WTC11 (cell line): ENCODE measurements around the gene C1QB. TPM values are rescaled to one million over a fixed set of nuclear protein-coding genes. Genes with fewer than 3 reads are reported as not detected.

Experiments
- ATAC-seq: fragments of 200-7000 bp; cut with Tn5 transposase; 2 replicates; pipeline ENCODE4 v1.10.0; 2021; ENCODE audit warnings: mild to moderate bottlenecking, moderate library complexity
- CTCF ChIA-PET: fragments of 300-600 bp; sonication (Branson Sonifier 250); formaldehyde crosslinking; loops from one replicate; lab custom pipeline; 2021; ENCODE audit warnings: antibody characterized with exemption; lab: Charles Lee
- POLR2A ChIA-PET: fragments of 350-600 bp; sonication (Branson Sonifier 250); formaldehyde crosslinking; loops from one replicate; lab custom pipeline; 2021; ENCODE audit warnings: antibody characterized with exemption; lab: Charles Lee
- DNase-seq: peaks from one replicate; pipeline ENCODE4 v3.0.0; 2021; ENCODE audit warnings: low spot score
- H3K27ac Mint-ChIP-seq: 2 replicates; pipeline ENCODE4 v1.8.0; 2021; ENCODE audit warnings: mixed read lengths
- H3K27me3 Mint-ChIP-seq: 2 replicates; pipeline ENCODE4 v1.8.0; 2021; ENCODE audit warnings: low read depth, mild to moderate bottlenecking, moderate library complexity, mixed read lengths
- H3K36me3 Mint-ChIP-seq: 2 replicates; pipeline ENCODE4 v1.8.0; 2021; ENCODE audit warnings: mixed read lengths
- H3K4me1 Mint-ChIP-seq: 2 replicates; pipeline ENCODE4 v1.8.0; 2022; ENCODE audit warnings: mixed read lengths
- H3K4me3 Mint-ChIP-seq: 2 replicates; pipeline ENCODE4 v1.8.0; 2021; ENCODE audit warnings: mild to moderate bottlenecking, moderate library complexity, mixed read lengths
- H3K9me3 Mint-ChIP-seq: 2 replicates; pipeline ENCODE4 v1.8.0; 2021; ENCODE audit warnings: mixed read lengths
- ATF1 ChIP-seq: sonication (generic); formaldehyde crosslinking; IDR thresholded peaks from 2 replicates; pipeline ENCODE4 v1.8.1; 2023; ENCODE audit warnings: mild to moderate bottlenecking, moderate library complexity, missing genetic modification reagents
- CBFB ChIP-seq: sonication (generic); formaldehyde crosslinking; IDR thresholded peaks from 2 replicates; pipeline ENCODE4 v1.8.1; 2022; ENCODE audit warnings: mild to moderate bottlenecking, low read depth, missing genetic modification reagents
- CREB1 ChIP-seq: sonication (generic); formaldehyde crosslinking; IDR thresholded peaks from 2 replicates; pipeline ENCODE4 v1.8.0; 2023; ENCODE audit warnings: mild to moderate bottlenecking, missing genetic modification reagents
- ELF4 ChIP-seq: sonication (generic); formaldehyde crosslinking; IDR thresholded peaks from 2 replicates; pipeline ENCODE4 v1.8.1; 2022; ENCODE audit warnings: low read depth, mild to moderate bottlenecking, moderate library complexity, missing genetic modification reagents
- ETV6 ChIP-seq: sonication (generic); formaldehyde crosslinking; IDR thresholded peaks from 2 replicates; pipeline ENCODE4 v1.8.1; 2022; ENCODE audit warnings: mild to moderate bottlenecking, missing genetic modification reagents
- FOXJ3 ChIP-seq: sonication (generic); formaldehyde crosslinking; IDR thresholded peaks from 2 replicates; pipeline ENCODE4 v1.9.0; 2021; ENCODE audit warnings: missing genetic modification reagents, mild to moderate bottlenecking, borderline replicate concordance
- GRHL2 ChIP-seq: fragments of 250-450 bp; sonication (Bioruptor Pico); IDR thresholded peaks from 2 replicates; pipeline ENCODE4 v1.8.0; 2022; ENCODE audit warnings: mild to moderate bottlenecking, moderate library complexity; ENCODE audit not compliant: insufficient replicate concordance, severe bottlenecking
- NFE2L1 ChIP-seq: sonication (generic); formaldehyde crosslinking; IDR thresholded peaks from 2 replicates; pipeline ENCODE4 v1.8.1; 2023; ENCODE audit warnings: missing genetic modification reagents
- NFYB ChIP-seq: sonication (generic); formaldehyde crosslinking; conservative IDR thresholded peaks from 2 replicates; pipeline ENCODE4 v1.8.0; 2022; ENCODE audit warnings: low read depth, missing genetic modification reagents
- TCF7 ChIP-seq: sonication (generic); formaldehyde crosslinking; IDR thresholded peaks from 2 replicates; pipeline ENCODE4 v1.8.0; 2022; ENCODE audit warnings: mild to moderate bottlenecking, low read depth, missing genetic modification reagents, moderate library complexity
- ZNF671 ChIP-seq: fragments of 250-450 bp; sonication (Bioruptor Pico); IDR thresholded peaks from 2 replicates; pipeline ENCODE4 v1.8.0; 2021; ENCODE audit warnings: mild to moderate bottlenecking
- total RNA-seq: library from RNA; stranded (reverse); gene quantifications from 3 replicates; pipeline ENCODE4 v1.2.3, GENCODE V29; 2021
- TF ChIP-seq, protein P1 (sequence below): sonication (generic); formaldehyde crosslinking; IDR thresholded peaks from 2 replicates; pipeline ENCODE4 v1.8.0; 2022; ENCODE audit warnings: missing genetic modification reagents
- TF ChIP-seq, protein P2 (sequence below): fragments of 250-450 bp; sonication (Bioruptor Pico); IDR thresholded peaks from 2 replicates; pipeline ENCODE4 v1.9.0; 2021; ENCODE audit warnings: moderate library complexity, mild to moderate bottlenecking, inconsistent platforms, borderline replicate concordance
- TF ChIP-seq, protein P3 (sequence below): sonication (generic); formaldehyde crosslinking; conservative IDR thresholded peaks from 2 replicates; pipeline ENCODE4 v1.8.1; 2022; ENCODE audit warnings: mild to moderate bottlenecking, missing genetic modification reagents
- TF ChIP-seq, protein P4 (sequence below): sonication (generic); formaldehyde crosslinking; IDR thresholded peaks from 2 replicates; pipeline ENCODE4 v1.8.0; 2023; ENCODE audit warnings: missing genetic modification reagents

C1QB gene
- total RNA-seq, 1 experiment from 2014 or later = 0.61 TPM

DNA sequence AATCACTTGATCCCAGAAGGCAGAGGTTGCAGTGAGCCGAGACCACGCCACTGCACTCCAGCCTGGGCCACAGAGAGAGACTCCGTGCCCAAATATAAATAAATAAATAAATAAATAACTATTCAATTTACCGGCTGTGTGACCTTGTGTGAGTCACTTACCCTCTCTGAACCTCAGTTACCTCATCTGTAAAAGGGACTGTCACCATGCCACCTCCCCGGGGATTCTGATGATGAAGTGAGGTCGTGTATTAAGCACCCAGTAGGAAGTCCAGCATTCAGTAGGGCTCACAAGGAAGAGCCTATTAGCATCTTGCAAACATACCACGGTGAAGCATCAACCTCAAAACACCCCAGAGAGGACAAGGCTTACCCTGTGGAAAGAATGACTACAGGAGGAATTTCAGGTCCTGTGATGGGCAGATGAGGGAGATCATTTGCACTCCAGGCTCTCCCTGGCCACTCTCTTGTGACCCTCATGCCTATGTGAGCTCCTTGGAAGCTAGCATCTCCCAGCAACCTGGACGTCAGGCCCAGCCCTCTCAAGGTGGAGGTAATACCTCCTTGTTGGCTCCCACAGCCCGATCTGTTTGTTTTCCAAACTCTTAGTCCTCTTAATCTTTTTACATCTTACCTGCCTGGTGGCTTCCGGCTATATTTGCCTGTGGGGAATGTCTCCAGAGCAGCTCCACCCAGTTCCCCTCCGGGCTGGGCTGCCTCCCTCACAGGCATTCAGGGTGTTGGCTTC is 24.2 kb upstream of the C1QB start:
- ChIA-PET CTCF (interaction anchor here (0.7 to 1.8 kb wide), 4 partner anchors 10 to 101 kb away, joined by 3 to 12 read pairs (median 6); no protein-coding TSS in a partner anchor), POLR2A (no interaction called here)
- Mint-ChIP-seq H3K9me3 (no peaks in the 10 kb centered on the region), H3K4me1 (peaks cover 55% of the 10 kb centered on the region), H3K27ac (peak overlapping the region; percentile 58; the same call in 1 of the 2 replicates), H3K4me3 (no peak overlapping the region; the same call in 1 of the 2 replicates), H3K36me3 (no peaks in the 10 kb centered on the region), H3K27me3 (peaks cover 3% of the 10 kb centered on the region; the same call in 1 of the 2 replicates)
- DNase-seq (no peak), ATAC-seq (peak; percentile 10)
- no peak for TF ChIP-seq ATF1
- TF ChIP-seq CREB1 (CRISPR knock-in tag) = no peak
- no peak for TF ChIP-seq TCF7 (CRISPR knock-in tag)
- TF ChIP-seq, protein P1, sequence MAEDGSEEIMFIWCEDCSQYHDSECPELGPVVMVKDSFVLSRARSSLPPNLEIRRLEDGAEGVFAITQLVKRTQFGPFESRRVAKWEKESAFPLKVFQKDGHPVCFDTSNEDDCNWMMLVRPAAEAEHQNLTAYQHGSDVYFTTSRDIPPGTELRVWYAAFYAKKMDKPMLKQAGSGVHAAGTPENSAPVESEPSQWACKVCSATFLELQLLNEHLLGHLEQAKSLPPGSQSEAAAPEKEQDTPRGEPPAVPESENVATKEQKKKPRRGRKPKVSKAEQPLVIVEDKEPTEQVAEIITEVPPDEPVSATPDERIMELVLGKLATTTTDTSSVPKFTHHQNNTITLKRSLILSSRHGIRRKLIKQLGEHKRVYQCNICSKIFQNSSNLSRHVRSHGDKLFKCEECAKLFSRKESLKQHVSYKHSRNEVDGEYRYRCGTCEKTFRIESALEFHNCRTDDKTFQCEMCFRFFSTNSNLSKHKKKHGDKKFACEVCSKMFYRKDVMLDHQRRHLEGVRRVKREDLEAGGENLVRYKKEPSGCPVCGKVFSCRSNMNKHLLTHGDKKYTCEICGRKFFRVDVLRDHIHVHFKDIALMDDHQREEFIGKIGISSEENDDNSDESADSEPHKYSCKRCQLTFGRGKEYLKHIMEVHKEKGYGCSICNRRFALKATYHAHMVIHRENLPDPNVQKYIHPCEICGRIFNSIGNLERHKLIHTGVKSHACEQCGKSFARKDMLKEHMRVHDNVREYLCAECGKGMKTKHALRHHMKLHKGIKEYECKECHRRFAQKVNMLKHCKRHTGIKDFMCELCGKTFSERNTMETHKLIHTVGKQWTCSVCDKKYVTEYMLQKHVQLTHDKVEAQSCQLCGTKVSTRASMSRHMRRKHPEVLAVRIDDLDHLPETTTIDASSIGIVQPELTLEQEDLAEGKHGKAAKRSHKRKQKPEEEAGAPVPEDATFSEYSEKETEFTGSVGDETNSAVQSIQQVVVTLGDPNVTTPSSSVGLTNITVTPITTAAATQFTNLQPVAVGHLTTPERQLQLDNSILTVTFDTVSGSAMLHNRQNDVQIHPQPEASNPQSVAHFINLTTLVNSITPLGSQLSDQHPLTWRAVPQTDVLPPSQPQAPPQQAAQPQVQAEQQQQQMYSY (CRISPR knock-in tag) = no peak
- TF ChIP-seq, protein P2, sequence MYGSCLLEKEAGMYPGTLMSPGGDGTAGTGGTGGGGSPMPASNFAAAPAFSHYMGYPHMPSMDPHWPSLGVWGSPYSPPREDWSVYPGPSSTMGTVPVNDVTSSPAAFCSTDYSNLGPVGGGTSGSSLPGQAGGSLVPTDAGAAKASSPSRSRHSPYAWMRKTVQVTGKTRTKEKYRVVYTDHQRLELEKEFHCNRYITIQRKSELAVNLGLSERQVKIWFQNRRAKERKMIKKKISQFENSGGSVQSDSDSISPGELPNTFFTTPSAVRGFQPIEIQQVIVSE (CRISPR knock-in tag) = no peak
- TF ChIP-seq, all 79 proteins: peak for 0

DNA sequence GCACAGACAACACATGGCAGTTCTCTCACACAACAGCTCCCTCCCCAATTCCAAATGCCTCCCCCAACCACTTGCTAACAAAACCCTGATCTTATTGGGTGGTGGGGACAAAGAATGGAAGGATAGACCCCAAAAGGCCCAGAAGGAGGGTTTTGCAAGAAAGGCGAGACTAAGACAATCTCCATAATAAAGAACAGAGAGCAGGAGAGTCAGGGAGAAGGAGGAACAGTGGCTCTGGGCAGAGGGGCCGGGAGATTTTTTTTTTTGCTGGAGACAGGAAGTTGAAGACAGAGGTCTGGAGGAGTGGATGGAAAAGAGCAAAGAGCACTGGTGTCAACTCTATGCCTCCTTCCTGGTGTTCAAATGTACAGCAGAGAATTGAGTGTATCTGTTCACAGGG is 23.1 kb upstream of the C1QB start:
- no peaks in the 10 kb centered on the region for H3K36me3 Mint-ChIP-seq
- H3K27ac Mint-ChIP-seq = peak overlapping the region; percentile 58
- peaks cover 3% of the 10 kb centered on the region; the same call in 1 of the 2 replicates for H3K27me3 Mint-ChIP-seq
- no peak for TF ChIP-seq CBFB (CRISPR knock-in tag)
- no peak for TF ChIP-seq ETV6 (CRISPR knock-in tag)
- TF ChIP-seq NFE2L1 (CRISPR knock-in tag) = no peak
- no peak for TF ChIP-seq ZNF671 (CRISPR knock-in tag)
- no peak for TF ChIP-seq FOXJ3
- TF ChIP-seq NFYB (CRISPR knock-in tag) = no peak
- TF ChIP-seq, protein P3, sequence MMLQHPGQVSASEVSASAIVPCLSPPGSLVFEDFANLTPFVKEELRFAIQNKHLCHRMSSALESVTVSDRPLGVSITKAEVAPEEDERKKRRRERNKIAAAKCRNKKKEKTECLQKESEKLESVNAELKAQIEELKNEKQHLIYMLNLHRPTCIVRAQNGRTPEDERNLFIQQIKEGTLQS (CRISPR knock-in tag) = no peak
- no peak for TF ChIP-seq ELF4 (CRISPR knock-in tag)
- no peak for TF ChIP-seq GRHL2
- TF ChIP-seq, protein P4, sequence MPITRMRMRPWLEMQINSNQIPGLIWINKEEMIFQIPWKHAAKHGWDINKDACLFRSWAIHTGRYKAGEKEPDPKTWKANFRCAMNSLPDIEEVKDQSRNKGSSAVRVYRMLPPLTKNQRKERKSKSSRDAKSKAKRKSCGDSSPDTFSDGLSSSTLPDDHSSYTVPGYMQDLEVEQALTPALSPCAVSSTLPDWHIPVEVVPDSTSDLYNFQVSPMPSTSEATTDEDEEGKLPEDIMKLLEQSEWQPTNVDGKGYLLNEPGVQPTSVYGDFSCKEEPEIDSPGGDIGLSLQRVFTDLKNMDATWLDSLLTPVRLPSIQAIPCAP (CRISPR knock-in tag) = no peak
- no peak for TF ChIP-seq ATF1
- H3K4me1 Mint-ChIP-seq = peaks cover 55% of the 10 kb centered on the region
- no peaks in the 10 kb centered on the region for H3K9me3 Mint-ChIP-seq
- 0 out of 2 replicates have a peak overlapping the region, but pooled peaks have one; percentile 16 for H3K4me3 Mint-ChIP-seq
- ATAC-seq (peak; percentile 51), DNase-seq (no peak)
- ChIA-PET POLR2A (no interaction called here), CTCF (interaction anchor here (1.1 to 1.8 kb wide), 3 partner anchors 9 to 102 kb away, joined by 4 to 12 read pairs (median 7); no protein-coding TSS in a partner anchor)
